GM18508 (cell line): ENCODE measurements around the gene CCDC167.
A peak's percentile ranks its signal among the peaks of the same experiment; 100 is the strongest.

ENCODE experiments used
- ATAC-seq: cut with Tn5 transposase; IDR thresholded peaks from one replicate; pipeline ENCODE4 v1.9.1; 2021; ENCODE audit warnings: moderate number of reproducible peaks; ENCODE audit not compliant: insufficient read depth, unreplicated experiment

CCDC167 gene

DNA sequence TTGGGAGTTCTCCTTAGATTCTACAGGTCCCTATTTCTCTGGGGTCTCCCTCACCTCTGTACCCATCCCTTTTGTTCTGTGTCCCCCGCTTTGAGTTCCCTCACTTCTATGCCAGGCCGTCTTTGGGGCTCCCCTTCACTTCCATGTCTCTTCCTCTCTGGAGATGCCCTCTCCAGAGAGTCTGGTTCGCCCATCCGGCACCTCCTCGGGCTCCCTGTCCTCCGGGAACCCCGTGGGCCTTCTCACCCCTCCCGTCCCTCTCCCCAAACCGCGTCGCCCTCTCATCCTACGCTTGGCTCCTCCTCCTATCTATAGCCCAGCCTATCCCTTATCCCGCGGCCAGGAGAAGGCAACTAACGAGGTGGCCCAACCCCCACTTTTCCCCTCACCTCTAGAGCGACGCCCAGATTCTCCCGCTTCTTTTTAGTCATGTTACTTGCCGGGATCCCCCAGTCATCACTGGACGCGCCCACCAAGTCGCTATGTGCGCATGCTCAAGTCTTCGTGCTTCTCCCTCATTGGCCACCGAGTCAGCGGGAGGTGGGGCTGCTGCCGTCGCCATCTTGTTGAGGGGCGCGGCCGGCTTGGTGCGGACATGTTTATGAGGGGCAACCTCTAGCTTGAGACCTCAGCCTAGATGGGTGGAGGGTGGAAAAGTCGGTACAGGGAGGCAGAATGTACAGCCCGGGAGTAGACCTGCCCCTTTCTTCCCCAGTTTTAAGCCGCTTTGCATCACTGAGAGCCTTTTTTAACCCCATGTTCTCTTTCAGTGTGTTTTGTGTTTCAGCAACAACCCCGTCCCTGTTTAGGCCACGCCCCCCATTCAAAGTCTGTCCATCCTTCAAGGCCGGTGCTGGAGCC is at the start of gene CCDC167:
Gene CCDC167 (minus strand): TSS at position 461 of the 861 bp plus-strand sequence. CDS start 30 bp downstream, at position 431.
- ATAC-seq, result peak; percentile 57

DNA sequence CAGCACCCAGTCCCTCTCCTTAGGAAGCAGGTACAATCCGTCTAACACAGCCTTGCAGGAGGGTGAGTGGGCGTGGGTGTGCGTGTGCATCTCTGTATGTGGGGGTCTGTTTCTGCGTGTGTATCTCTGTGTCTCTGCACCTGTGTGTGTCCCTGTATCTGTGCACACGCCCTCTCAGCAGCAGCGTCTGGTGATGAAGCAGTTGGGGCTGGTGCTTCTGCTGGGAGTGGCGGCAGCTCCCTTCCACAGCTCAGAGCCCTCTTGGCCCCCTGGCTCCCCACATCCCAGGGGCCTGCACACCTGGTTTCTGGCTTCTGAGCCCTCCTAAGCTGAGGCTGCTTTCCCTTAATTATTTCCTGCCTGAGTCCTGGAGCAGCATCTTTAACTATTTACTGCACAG is 49.5 kb upstream of the CCDC167 start:
- no peak for ATAC-seq

DNA sequence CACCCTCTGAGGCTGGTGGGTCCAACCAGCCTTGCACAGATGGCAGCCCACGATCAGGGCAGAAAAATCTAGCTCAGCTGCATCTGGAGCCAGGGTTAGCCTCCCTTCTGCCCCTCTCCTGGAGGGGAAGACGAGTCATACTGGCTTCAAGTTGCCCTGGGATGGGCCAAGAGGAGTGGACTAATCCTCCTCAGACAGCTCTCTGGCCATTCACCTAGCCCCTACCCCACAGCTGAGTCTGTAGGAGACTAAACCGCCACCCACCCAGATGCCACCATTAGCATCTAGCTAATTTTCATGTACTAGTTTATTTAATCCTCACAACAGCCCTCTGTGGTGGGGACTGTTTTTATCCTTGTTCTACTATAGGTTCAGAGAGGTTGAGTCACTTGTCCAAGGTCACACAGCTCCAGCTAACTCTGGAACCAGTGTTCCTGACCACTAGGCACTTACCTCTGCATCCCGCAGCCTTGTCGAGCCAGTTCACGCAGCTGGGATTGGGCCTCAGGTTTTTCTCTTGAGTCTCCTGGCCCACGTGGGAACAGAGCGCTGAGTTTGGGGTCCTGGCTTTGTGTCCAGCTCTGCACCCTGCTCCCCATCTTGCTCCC is 48.5 kb upstream of the CCDC167 start:
- ATAC-seq, result no peak

DNA sequence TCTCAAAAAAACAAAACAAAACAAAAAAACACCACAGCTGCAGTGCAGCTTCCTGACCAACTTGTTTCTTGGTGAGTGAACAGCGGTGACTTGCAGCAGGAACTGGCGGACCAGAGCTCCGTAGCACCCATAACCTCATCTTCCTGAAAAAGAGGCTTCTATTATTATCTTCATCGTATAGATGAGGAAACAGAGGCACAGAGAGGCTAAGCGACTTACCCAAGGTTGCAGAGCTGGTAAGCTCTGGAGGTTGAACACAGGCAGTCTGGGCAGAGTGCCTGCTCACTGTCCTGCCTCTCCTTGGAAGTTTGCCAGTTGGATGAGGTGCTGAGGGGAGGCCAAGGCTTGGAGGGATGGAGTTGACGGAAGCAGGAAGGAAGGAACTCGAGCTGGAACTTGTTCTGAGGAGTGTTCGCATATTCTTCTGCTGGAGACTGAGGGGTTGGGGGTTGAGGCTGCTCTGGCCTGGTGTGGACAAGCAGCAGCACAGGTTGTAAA is 47.9 kb upstream of the CCDC167 start:
- no peak for ATAC-seq

DNA sequence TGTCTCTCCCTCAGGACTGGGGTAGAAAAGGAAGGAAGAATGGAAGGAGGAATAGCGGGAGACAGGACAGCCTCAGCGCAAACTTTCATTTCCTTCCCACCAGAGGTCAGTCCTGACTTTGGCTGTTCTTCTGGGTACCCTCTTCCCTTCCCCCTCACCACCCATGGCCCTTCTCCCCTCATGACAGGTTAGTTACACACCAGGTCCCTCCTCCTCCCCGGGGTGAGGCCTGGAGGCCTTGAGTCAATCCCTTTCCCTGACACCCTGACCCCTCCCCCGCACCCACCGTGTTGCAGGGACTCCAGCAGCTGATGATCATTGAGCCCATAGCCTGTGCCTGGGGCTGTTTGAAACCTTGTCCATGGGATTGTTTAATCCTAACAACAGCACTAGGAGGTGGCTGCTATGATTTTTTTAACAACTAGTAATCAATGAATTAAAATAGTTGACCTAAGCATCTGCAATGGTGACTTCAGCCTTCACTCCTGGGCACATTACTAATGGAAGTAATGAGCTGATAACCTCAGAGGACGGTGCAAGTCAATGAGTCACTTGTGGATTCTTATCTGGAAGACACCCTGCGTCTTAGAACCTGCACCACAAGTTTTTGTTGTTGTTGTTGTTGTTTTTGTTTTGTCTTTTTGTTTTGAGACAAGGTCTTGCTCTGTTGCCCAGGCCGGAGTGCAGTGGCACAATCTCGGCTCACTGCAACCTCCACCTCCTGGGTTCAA is 46.6 kb upstream of the CCDC167 start:
- no peak for ATAC-seq

DNA sequence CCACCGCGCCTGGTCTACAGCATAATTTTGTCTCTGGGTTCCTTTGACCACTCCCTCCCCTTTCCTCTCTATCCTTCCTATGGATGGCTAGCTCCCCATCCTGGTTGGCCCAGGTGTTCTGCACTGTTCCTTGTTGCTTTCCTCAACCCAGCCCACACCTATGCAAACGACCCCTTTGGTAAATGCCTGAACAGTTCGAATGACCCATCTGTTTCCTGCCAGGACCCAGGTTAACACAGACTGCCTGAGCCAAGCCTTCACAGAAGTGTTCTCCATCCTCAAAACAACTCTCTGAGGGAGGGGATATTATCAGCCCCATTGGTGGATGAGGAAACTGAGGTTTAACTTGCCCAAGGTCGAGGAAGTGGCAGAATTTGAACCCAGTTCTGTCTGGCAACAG is 44.8 kb upstream of the CCDC167 start:
- ATAC-seq, result no peak

DNA sequence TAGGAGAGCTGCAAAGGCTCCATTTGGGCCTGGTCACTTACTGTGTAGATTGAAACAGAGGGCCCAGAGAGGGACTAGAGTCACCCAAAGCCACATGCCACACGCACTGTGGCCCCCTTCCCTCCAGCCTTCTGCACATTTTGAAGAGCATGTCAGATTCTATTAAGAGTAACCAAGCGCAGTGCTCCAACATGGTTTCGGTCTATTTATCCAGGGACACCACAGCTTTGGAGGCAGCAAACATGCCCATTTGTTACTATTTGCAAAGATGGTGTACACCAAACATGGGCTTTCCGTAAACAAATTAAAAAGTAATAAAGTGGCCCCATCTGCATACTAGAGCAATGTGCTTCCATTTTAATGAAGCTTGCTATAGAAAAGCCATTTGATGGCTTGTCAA is 43.7 kb upstream of the CCDC167 start:
- ATAC-seq, result no peak

DNA sequence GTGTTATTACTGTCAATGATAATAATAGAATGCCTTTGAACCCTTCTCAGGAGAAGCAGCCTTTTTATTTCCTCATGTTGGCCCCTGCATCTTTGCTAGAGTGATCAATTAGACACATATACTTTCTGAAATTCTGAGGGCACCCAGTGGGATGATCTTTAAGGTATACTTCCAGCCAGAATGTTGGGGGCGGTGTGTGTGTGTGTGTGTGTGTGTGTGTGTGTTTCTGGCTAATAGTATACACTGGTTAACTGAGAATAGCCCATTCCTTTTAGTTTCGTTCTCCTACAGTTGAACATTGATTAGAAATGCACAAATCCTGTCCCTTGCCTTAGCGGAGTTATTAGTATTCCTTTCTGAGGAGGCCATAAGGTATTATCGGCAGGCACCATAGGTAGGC is 41.7 kb upstream of the CCDC167 start:
- no peak for ATAC-seq

DNA sequence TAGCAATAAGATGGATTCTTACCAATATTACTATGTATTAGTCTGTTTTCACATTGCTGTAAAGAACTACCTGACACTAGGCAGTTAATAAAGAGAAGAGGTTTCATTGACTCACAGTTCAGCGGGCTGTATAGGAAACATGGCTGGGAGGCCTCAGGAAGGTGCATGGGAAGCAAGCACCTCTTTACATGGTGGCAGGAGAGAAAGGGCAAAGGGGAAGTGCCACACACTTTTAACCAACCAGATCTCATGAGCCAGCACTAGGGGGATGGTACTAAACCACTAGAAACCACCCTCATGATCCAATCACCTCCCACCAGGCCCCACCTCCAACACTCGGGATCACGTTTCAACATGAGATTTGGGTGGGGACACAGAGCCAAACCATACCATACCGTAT is 40.7 kb upstream of the CCDC167 start:
- ATAC-seq, result no peak

DNA sequence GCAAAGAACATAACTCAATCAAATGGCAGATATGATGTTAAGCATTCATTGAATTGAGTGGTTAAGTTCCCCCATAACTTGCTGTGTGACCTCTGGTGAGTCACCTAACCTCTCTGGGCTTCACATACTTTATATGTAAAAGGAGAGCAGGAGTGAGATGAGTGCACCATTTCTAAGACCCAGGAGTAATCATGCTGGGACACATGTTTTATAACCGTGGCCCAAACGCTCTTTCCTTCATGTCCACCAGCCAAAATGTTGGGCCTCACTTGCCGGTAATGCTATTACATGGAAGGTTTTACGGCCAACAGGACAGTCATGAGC is 40.3 kb upstream of the CCDC167 start:
- ATAC-seq, result no peak

DNA sequence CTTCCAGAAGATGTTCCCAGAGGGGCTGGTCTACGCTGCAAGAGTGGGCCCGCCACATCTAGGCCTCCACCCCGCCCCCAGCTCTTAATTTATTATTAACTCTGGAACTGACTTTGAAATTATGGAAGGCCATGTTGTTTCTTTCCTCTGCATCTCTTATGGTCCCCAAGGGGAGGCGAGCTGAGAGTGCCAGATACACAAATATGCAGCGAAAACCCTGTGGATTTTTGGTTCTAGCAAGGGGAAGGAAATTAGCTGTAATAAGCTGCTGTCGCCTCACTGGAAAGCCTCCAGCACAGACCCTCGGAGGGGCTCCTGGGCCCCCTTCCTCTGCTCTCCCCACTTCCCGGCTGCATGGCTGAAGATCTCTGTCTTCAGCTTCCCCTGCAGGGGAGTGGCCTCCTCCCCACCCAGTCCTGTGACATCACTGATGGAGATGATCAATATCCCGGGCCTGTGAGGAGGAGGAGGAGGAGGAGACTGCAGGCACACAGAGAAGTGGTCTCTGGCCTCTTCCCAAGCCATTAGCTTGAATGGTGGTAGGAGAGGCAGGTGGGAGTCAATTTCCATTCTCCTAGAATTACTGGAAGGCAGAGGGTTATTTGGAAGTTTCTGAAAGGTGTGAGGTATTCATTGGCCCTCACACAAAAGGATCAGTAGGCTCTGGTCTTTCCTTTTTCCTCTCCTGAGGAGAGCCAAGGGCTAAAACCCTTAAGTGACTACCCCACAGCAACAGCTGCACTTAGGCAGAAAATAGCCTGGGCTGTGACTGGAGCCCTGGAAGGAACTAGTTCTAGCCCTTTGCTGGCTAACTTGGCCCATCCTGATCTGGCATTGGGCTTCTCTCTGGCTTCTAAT is 39.7 kb upstream of the CCDC167 start:
- no peak for ATAC-seq

DNA sequence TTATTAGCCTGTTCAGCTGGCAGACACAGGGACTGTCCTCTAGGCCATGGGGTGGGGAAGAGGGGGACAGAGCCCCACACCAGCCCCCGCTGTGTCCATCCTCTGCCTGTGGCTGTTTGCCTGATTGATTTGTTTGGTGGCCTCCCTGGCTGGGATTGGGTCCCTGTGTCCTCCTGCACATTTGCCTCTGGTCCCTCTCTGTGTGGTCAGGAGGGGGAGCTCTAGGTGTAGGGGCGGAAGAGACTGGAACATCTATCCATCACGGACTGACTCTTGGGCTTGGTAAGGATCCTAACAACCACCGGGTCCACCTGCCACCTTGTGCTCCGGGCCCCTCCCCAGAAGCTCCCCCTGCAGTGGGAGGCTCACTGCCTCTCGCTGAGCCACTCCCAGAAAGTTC is 38.4 kb upstream of the CCDC167 start:
- ATAC-seq, result no peak

DNA sequence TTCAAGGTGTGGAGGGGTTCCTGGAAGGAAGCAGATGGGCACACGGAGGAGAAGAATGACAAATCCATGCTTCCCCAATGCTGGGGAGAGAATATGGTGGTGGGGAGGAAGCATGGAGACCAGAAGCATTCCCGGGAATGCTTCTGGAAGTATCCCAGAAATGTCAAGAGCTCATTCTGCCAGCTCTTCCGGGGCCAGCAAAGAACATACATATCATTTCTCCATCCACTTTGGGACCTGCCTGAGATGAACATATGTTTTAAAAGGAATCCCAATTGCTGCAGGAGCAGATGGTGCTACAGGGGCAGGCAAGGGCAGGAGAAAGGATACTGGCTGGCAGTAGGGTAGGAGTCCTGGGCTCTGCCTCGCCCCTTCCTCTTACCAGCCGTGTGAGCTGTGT is 37.9 kb upstream of the CCDC167 start:
- ATAC-seq, result no peak

DNA sequence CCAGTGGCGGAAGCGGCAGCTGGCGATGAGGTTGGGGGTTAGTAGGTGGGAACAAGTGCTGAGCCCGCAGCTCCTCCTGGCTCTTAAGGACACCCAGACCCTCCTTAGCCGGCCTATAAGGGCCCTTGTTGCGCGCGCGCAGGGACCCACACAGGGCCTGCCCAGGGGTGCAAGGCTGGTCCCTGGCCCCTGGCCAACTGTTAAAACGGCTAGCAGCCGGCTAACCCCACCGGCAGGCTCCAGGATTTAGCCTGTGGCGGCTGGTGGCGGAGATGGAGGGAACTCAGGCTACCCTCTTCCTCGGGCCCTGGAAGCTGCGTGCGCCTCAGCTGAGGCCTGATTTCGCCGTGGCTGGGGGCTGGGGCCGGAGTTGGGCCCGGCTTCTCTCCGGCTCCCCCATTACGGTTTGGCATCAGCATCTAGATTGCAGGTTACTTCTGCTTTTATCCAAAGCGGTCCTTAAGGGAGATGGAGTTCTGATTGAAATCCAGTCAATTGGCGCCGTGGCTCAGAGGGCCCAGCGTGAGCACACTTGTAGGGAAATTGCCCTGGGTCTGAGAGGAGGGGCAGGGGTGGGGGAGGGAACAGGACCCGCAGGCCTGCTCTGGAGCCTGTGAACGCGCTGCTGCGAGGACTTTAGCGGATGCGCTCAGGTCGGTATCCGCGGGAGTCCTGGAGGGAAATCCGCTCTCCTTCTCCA is 36.9 kb upstream of the CCDC167 start:
- ATAC-seq, result no peak

DNA sequence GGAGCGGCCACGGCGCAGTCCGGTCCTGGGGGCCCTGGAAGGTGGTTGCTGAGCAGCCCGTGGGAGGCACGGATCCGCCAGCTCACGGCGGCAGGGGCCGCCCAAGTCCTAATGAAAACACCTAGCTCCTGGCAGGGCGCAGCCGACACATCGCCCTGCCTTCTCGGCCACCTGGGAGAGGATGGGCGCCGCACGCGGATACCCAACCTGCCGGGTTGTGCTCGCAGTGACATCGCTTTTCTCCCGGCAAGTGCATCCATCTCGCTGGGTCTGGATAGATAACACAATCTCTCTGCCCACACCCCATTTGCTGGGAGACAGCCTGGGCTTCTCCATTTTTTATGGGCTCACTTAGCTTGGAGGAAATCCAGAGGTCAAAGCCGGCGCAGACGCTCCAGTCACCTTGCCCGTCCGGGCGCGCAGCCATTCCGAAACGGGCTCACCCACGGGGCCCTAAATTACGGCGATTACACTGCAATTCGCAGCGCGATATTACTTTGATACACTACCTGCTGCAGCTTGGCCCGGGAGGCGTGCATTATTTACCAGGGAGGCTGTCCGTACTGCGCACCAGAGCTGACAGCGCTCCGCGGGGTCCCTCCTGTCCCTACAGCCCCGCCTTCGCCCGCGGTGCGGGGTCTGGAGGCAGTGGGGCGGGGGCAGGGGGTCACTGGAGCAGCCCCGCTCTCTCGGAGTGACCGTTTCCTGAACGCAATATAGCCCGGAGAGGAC is 36.2 kb upstream of the CCDC167 start:
- no peak for ATAC-seq

DNA sequence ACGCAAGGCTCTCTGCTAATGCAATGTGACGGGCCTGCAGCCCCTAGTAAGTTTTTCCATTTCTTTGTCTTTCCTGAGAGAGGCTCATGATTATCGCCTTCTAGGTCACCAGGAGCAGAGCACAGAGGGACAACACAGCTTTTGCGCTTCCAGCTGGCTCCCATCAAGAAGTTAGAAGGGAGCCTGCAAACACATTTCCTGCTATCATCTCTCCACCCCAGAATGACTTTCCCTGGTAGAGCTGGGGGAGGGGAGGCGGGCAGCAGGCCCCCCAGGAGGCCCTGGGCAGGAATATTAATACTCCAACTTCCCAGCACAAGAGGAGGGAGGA is 35.7 kb upstream of the CCDC167 start:
- ATAC-seq, result no peak

DNA sequence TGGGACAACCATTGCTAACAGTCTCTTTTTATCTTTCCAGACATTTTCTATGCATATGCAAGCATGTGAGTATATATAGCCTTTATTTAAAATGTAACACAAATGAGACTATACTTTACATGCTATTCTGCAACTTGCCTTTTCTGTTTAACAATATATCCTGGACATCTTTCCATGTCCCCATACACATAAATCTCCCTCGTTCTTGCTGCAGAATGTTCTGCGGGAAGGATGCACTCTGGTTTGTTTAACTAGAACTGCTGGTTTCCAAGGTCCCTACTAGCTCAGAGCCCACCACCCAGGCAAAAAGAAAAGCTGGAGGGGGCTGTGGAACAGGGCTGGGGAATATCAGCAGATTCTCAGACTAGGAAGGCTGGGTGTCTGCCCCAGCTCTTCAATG is 35.2 kb upstream of the CCDC167 start:
- ATAC-seq, result no peak

DNA sequence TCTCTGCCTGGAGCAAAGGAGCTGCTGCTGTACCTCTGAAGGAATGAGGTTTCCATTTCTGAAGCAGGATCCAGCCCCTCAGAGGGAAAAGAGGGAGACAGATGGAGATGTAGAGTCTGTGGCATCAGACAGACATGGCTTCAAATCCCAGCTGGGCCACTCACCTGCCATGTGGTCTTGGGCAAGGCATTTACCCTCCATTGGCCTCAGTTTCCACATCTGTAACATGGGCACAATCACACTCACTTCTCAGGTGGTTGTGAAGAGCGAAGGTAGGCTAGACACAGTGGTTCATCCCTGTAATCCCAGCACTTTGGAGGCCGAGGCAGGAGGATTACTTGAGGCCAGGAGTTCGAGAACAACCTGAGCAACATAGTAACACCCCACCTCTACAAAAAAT is 32.4 kb upstream of the CCDC167 start:
- no peak for ATAC-seq

DNA sequence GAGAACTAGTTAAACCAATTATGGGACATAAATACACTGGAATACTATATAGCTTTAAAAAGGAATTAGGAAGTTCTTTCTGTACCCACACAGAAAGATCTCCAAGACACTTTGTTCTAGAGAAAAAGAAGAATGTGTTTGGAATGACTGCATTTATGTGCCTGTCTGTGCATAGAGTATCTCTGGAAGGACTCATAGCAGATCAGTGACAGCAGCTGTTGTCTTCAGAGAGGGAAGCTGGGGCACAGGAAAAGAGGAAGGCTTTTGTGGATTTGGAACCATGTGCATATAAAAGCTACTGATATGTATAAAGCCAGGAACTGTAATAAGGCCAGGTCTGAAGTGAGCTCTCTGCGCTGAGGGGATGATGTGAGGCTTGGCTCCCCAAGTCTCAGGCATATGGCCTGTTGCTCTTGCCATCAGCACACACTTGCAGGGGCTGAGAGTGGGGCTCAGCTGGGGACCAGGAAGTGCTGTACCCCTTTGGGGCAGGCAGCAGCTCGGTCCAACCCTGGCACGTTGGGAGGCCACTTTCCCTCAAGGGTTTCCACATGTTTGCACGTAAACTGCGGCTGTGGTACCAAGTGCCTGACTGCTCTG is 31.8 kb upstream of the CCDC167 start:
- no peak for ATAC-seq
